HEK293 (cell line): Measurements from ENCODE around the gene RXFP4.

Source experiments
- BCL11B ChIP-seq: fragments of 450-650 bp; formaldehyde crosslinking; IDR thresholded peaks from 2 replicates; pipeline ENCODE4 v1.5.1; 2016; ENCODE audit warnings: low read depth, missing biosample characterization, missing genetic modification characterization
- CTCF ChIP-seq: fragments of 450-650 bp; formaldehyde crosslinking; IDR thresholded peaks from 2 replicates; pipeline ENCODE4 v1.5.1; 2016; ENCODE audit warnings: missing biosample characterization, missing genetic modification characterization
- KLF10 ChIP-seq: fragments of 450-650 bp; IDR thresholded peaks from 2 replicates; pipeline ENCODE4 v1.5.1; 2018; ENCODE audit warnings: missing biosample characterization, mild to moderate bottlenecking, missing genetic modification characterization
- ZIC2 ChIP-seq: fragments of 450-650 bp; formaldehyde crosslinking; IDR thresholded peaks from 2 replicates; pipeline ENCODE4 v1.5.1; 2016; ENCODE audit warnings: missing biosample characterization, missing genetic modification characterization
- ZNF324 ChIP-seq: fragments of 450-650 bp; formaldehyde crosslinking; IDR thresholded peaks from 2 replicates; pipeline ENCODE4 v1.5.1; 2016; ENCODE audit warnings: missing biosample characterization, missing genetic modification characterization

- TF ChIP-seq CTCF (tag by site-specific recombination) (no peak), BCL11B (tag by site-specific recombination) (no peak), ZIC2 (tag by site-specific recombination) (no peak), ZNF324 (no peak), KLF10 (tag by site-specific recombination) (no peak)
Observed at GRCh38 chr1:155947741-155948140, 6.3 kb downstream of the RXFP4 start.
